ENCODE data around the gene NOP16. TPM values are rescaled to one million over a fixed set of nuclear protein-coding genes. Genes with fewer than 3 reads are reported as not detected.
A peak's percentile ranks its signal among the peaks of the same experiment; 100 is the strongest.

Gene NOP16
- total and polyA plus RNA-seq, 2 of the 13 experiments (the other 11 are each of a cell fraction or from before 2014, with no cell fraction given), result 43.3 to 48.4 TPM

DNA sequence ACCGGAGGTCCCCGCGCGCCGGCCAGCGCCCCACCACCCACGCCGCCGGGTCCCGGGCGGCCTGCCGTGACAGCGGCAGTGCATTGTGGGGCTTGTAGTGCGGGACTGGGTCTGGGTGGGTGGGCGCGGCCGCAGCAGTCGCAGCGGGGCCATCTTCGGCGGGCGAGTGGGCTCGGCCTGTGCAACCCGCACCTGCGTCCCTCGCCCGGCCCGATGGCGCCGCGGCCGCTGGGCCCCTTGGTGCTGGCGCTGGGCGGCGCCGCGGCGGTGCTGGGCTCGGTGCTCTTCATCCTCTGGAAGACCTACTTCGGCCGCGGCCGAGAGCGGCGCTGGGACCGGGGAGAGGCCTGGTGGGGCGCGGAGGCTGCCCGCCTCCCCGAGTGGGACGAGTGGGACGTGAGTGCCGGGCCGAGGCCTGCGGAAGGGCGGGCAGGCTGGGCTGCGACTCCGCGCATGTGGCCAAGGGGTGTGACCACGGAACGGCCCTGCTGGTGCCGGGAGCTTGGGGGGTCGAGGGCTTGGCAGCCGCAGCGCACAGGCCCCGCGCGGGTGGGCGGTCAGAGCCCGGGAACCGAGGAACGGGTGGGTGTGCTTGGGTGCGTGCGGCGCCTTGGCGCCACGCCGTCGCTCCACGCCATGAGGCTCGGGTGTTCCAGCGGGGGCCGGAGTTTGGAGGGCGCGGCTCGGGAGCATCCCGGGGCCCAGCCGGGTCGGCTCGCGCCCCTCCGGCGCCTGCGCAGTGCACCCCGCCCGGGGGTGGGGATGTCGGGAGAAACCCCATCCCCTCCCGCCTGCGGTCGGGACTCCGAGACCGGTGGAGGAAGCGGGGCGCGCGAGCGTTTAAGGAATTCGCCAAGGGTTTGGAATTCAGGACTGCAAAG, 22.8 kb downstream of the NOP16 start, which contains the start of gene ARL10 (continued):
- TF ChIP-seq HNRNPLL (IDR thresholded peaks at IDR 0.05; ENCODE audit: low read depth, low read length, poor library complexity, severe bottlenecking) (no peak), ZNF207 (IDR thresholded peaks at IDR 0.05; ENCODE audit: borderline replicate concordance) (no peak), SRF (IDR thresholded peaks at IDR 0.05; ENCODE audit: low read depth, low read length) (no peak), IKZF1 (IDR thresholded peaks at IDR 0.05) (no peak), CBX2 (IDR thresholded peaks at IDR 0.05; ENCODE audit: low read depth, low read length) (no peak), CBX2 (CRISPR knock-in tag; IDR thresholded peaks at IDR 0.05; ENCODE audit: low read depth) (no peak), YEATS4 (CRISPR knock-in tag; IDR thresholded peaks at IDR 0.05; ENCODE audit: borderline replicate concordance) (peak; percentile 39; the same call in 1 of the 2 replicates)
- TF ChIP-seq, protein P1, sequence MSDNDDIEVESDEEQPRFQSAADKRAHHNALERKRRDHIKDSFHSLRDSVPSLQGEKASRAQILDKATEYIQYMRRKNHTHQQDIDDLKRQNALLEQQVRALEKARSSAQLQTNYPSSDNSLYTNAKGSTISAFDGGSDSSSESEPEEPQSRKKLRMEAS (IDR thresholded peaks at IDR 0.05), result 0 out of 2 replicates have a peak, but pooled peaks have one; percentile 6
- TF ChIP-seq, protein P2, sequence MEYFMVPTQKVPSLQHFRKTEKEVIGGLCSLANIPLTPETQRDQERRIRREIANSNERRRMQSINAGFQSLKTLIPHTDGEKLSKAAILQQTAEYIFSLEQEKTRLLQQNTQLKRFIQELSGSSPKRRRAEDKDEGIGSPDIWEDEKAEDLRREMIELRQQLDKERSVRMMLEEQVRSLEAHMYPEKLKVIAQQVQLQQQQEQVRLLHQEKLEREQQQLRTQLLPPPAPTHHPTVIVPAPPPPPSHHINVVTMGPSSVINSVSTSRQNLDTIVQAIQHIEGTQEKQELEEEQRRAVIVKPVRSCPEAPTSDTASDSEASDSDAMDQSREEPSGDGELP (IDR thresholded peaks at IDR 0.05; ENCODE audit: borderline replicate concordance, low read depth), result no peak
- TF ChIP-seq, protein P3, sequence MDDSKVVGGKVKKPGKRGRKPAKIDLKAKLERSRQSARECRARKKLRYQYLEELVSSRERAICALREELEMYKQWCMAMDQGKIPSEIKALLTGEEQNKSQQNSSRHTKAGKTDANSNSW (CRISPR knock-in tag; IDR thresholded peaks at IDR 0.05; ENCODE audit: borderline replicate concordance), result no peak
- TF ChIP-seq, protein P4, sequence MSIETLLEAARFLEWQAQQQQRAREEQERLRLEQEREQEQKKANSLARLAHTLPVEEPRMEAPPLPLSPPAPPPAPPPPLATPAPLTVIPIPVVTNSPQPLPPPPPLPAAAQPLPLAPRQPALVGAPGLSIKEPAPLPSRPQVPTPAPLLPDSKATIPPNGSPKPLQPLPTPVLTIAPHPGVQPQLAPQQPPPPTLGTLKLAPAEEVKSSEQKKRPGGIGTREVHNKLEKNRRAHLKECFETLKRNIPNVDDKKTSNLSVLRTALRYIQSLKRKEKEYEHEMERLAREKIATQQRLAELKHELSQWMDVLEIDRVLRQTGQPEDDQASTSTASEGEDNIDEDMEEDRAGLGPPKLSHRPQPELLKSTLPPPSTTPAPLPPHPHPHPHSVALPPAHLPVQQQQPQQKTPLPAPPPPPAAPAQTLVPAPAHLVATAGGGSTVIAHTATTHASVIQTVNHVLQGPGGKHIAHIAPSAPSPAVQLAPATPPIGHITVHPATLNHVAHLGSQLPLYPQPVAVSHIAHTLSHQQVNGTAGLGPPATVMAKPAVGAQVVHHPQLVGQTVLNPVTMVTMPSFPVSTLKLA (IDR thresholded peaks at IDR 0.05), result no peak
- TF ChIP-seq, protein P5, sequence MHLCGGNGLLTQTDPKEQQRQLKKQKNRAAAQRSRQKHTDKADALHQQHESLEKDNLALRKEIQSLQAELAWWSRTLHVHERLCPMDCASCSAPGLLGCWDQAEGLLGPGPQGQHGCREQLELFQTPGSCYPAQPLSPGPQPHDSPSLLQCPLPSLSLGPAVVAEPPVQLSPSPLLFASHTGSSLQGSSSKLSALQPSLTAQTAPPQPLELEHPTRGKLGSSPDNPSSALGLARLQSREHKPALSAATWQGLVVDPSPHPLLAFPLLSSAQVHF (CRISPR knock-in tag; IDR thresholded peaks at IDR 0.05), result no peak
